Measurements from ENCODE around the gene MRPL2. TPM values are rescaled to one million over a fixed set of nuclear protein-coding genes. Genes with fewer than 3 reads are reported as not detected.

Gene MRPL2
- total and polyA plus RNA-seq, 10 donors = 11.0 to 53.9 (median 38.0) TPM

DNA sequence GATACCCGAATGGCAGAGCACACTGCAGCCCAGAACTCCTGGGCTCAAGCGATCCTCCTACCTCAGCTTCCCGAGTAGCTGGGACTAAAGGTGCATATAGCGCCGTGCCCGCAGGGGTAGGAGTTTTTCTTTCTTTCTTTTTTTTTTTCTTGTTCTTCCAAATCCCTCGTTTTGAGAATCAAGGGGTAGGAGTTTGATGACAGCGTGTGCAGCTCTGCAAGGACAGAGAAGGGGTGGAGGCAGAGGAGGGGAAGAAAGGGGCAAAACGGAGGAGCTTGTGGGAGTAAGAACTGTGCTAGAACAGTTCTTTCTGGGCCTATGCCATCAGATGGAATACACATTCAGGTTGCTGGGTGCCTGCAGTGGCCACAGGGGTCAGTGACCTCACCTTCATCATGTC is 22.5 kb downstream of the MRPL2 start:
- H3K4me3 ChIP-seq = no peak overlapping the region
- TF ChIP-seq, protein P1, sequence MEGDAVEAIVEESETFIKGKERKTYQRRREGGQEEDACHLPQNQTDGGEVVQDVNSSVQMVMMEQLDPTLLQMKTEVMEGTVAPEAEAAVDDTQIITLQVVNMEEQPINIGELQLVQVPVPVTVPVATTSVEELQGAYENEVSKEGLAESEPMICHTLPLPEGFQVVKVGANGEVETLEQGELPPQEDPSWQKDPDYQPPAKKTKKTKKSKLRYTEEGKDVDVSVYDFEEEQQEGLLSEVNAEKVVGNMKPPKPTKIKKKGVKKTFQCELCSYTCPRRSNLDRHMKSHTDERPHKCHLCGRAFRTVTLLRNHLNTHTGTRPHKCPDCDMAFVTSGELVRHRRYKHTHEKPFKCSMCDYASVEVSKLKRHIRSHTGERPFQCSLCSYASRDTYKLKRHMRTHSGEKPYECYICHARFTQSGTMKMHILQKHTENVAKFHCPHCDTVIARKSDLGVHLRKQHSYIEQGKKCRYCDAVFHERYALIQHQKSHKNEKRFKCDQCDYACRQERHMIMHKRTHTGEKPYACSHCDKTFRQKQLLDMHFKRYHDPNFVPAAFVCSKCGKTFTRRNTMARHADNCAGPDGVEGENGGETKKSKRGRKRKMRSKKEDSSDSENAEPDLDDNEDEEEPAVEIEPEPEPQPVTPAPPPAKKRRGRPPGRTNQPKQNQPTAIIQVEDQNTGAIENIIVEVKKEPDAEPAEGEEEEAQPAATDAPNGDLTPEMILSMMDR (IDR thresholded peaks at IDR 0.05 in 8 of 11, conservative IDR thresholded peaks at IDR 0.05 in 3 of 11) = no peak
- TF ChIP-seq POLR2A (IDR thresholded peaks at IDR 0.05) = no peak
- no peak for TF ChIP-seq POLR2AphosphoS5 (IDR thresholded peaks at IDR 0.05)
- H3K27ac ChIP-seq = no peak overlapping the region
- no peaks in the 10 kb centered on the region for H3K27me3 ChIP-seq (replicated peaks in 1 of 7)
- H3K9me3 ChIP-seq = no peaks in the 10 kb centered on the region
- WGBS, 5 donors = 92 to 96% (median 94%) methylated on average over 9 of the region's 9 CpGs
- peaks cover 0 to 100% (median 73%) of the 10 kb centered on the region in 6 donors for H3K36me3 ChIP-seq
- DNase-seq = no peak
- intact Hi-C loops (cut with DNase I; ENCODE audit: low total_unique reads) = no loop called here
- no peaks in the 10 kb centered on the region for H3K4me1 ChIP-seq

DNA sequence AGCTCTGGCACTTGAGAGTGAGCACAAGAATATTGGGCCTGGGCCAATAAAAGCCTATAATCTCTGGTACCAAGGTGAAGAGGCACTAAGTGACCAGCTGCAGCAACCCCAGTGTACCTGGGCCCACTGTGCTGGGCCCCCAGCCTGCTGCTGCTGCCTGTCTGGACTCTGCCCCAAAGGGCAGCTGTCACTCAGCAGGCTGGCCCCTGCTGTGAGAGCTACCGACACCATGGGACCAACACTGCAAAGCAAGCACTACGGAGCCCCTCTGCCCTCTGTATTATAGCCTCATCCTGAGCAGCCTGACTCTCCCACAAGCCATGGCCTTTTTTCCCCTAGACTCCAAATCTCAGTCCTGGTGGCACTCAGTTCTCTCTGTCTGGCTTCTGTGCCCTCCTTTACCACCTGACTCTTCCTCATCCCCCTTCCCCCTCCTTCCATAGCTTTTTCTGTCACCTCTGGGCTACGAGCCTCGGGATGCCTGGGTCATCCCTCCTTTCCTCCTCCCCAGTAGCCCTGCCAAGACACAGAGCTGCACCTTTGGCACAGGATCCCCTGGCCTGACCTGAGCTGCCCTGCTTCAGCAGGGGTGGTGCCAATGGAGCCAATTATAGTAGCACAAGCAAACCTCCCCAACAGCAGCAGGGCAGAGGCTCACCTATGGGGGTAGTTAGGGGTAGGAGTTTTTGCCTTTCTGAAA is 23.6 kb downstream of the MRPL2 start:
- Histone ChIP-seq H3K27me3 (replicated peaks in 1 of 7) (no peaks in the 10 kb centered on the region), H3K27ac (no peak overlapping the region), H3K9me3 (no peaks in the 10 kb centered on the region), H3K4me3 (no peak overlapping the region), H3K36me3 (peaks cover 0 to 100% (median 74%) of the 10 kb centered on the region in 6 donors), H3K4me1 (no peaks in the 10 kb centered on the region)
- intact Hi-C loops (cut with DNase I; ENCODE audit: low total_unique reads) = no loop called here
- no peak for DNase-seq
- TF ChIP-seq POLR2AphosphoS5 (IDR thresholded peaks at IDR 0.05) = peak in 2 of 3 donors; percentile 22 to 28
- TF ChIP-seq, protein P1 (IDR thresholded peaks at IDR 0.05 in 8 of 11, conservative IDR thresholded peaks at IDR 0.05 in 3 of 11) = no peak
- WGBS, 5 donors = 84 to 98% (median 89%) methylated on average over 4 of the region's 4 CpGs

DNA sequence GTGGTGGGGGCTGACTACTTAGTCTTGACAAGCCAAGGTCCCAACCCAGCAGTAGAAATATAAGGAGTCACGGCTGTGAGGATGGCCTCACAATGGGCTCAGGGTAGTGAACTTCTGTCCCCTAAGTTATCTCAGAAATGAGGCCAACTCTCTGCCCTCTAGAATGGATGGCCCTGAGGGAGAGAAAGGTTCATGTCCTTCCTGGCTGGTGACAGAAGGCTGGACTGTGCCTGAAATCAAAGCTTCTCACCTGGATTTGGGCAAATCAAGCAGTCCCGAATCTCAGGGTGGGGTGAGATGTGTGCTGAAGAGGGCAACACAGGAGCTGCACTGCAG is 25.1 kb downstream of the MRPL2 start:
- Histone ChIP-seq H3K9me3 (no peaks in the 10 kb centered on the region), H3K36me3 (peaks cover 0 to 100% (median 78%) of the 10 kb centered on the region in 6 donors), H3K4me1 (no peaks in the 10 kb centered on the region), H3K4me3 (no peak overlapping the region), H3K27me3 (replicated peaks in 1 of 7) (no peaks in the 10 kb centered on the region), H3K27ac (no peak overlapping the region)
- TF ChIP-seq, protein P1 (IDR thresholded peaks at IDR 0.05 in 8 of 11, conservative IDR thresholded peaks at IDR 0.05 in 3 of 11) = no peak
- TF ChIP-seq POLR2AphosphoS5 (IDR thresholded peaks at IDR 0.05) = peak in 1 of 3 donors; percentile 11
- DNase-seq = no peak
- WGBS, 5 donors = 84 to 92% (median 92%) methylated on average over 2 of the region's 2 CpGs
- intact Hi-C loops (cut with DNase I; ENCODE audit: low total_unique reads) = no loop called here

DNA sequence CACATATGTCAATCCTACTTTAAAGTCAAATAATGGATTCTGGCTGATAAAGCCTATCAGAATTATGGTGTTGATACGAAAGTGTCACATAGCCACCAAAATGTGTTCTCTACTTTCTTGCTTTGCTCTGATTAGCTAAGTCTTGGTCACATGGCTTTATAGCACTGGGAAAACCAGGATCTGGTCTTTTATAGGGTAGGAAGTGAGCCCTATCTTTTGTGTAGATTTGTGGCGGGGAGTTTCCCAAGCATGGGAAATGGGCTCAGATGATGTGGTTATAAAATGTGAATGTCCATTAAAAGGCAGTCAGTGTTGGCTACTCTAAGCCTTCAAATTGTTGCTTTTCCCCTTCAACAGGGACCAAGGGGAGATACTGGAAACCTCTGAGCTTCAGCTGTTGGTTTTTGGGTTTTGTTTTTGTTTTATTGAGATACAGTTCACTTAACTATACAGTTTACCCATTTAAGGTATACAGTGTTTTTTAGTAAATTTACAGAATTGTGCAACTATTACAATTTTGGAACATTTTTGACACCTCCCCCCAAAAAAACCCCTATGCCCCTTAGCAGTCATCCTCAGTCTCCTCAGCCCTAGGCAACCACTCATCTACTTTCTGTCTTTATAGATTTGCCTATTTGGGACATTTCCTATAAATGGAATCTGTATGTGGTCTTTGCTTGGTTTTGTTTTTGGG is 25.6 kb downstream of the MRPL2 start:
- intact Hi-C loops (cut with DNase I; ENCODE audit: low total_unique reads) = no loop called here
- H3K27me3 ChIP-seq (replicated peaks in 1 of 7) = no peaks in the 10 kb centered on the region
- no peak for DNase-seq
- 69 to 91% (median 85%) methylated on average over 2 of the region's 2 CpGs for whole genome bisulfite sequencing, 5 donors
- H3K36me3 ChIP-seq = peaks cover 0 to 100% (median 80%) of the 10 kb centered on the region in 6 donors
- H3K9me3 ChIP-seq = no peaks in the 10 kb centered on the region
- no peaks in the 10 kb centered on the region for H3K4me1 ChIP-seq
- H3K27ac ChIP-seq = no peak overlapping the region
- no peak overlapping the region for H3K4me3 ChIP-seq
- TF ChIP-seq, protein P1 (IDR thresholded peaks at IDR 0.05 in 8 of 11, conservative IDR thresholded peaks at IDR 0.05 in 3 of 11) = no peak
- no peak for TF ChIP-seq POLR2AphosphoS5 (IDR thresholded peaks at IDR 0.05)
- no peak for TF ChIP-seq POLR2A (IDR thresholded peaks at IDR 0.05)
